ENCODE results near the gene DNAI4. TPM values are rescaled to one million over a fixed set of nuclear protein-coding genes. Genes with fewer than 3 reads are reported as not detected.

DNAI4 gene
- polyA plus RNA-seq, 1 donor (not counting 4 experiments of a cell fraction or from before 2014, with no cell fraction given), result 4.1 TPM

DNA sequence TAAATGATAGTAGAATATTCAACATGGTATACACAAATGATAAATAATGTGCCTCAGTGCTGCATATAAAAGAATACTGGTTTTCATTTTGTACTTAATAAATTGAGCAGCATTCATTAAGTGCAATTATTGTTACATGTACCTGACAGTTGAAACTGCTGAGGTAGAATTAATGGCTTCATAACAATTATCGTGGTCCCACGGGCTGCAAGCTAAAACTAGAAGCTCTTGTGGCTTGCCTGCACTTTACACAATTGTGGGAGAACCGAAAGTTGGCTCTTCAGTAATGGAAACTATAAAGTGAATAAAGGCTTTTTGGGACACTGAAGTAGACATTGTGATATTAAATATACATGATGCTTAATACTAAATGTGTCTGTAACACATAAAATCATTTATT is 146.8 kb downstream of the DNAI4 start:
- FAIRE-seq, result no peak
- Histone ChIP-seq H3K27me3 (ENCODE audit: control insufficient read depth, extremely low read depth, insufficient read depth, low read length) (peaks cover 3% of the 10 kb centered on the region), H3K79me2 (ENCODE audit: control insufficient read depth, insufficient read depth, low read length) (no peaks in the 10 kb centered on the region), H2AFZ (ENCODE audit: control insufficient read depth, low read length) (no peak overlapping the region), H4K20me1 (ENCODE audit: control insufficient read depth, extremely low read depth, insufficient read depth, low read length) (no peaks in the 10 kb centered on the region), H3K9ac (ENCODE audit: control insufficient read depth, extremely low read depth, insufficient read depth, low read length) (no peak overlapping the region), H3K9me3 (ENCODE audit: control insufficient read depth, low read depth, low read length) (no peaks in the 10 kb centered on the region), H3K27ac (ENCODE audit: control insufficient read depth, insufficient read depth, low read length) (no peak overlapping the region), H3K4me2 (ENCODE audit: control insufficient read depth, extremely low read depth, insufficient read depth, low read depth, low read length) (no peak overlapping the region), H3K4me1 (ENCODE audit: control insufficient read depth, extremely low read depth, insufficient read depth, low read length) (no peaks in the 10 kb centered on the region), H3K9me1 (ENCODE audit: control insufficient read depth, extremely low read depth, insufficient read depth, low read length) (no peaks in the 10 kb centered on the region), H3K36me3 (ENCODE audit: control insufficient read depth in 2 of 2, extremely low read depth in 1 of 2, insufficient read depth in 2 of 2, low read length in 2 of 2) (no peaks in the 10 kb centered on the region), H3K4me3 (ENCODE audit: control insufficient read depth in 2 of 3, extremely low read depth in 1 of 3, insufficient read depth in 2 of 3, low read depth in 1 of 3, low read length in 3 of 3) (no peak overlapping the region)
- DNase-seq (ENCODE audit: low read depth, low spot score), result no peak
- no peak for TF ChIP-seq EZH2 (IDR thresholded peaks at IDR 0.05; ENCODE audit: low read length)
- TF ChIP-seq, protein P1, sequence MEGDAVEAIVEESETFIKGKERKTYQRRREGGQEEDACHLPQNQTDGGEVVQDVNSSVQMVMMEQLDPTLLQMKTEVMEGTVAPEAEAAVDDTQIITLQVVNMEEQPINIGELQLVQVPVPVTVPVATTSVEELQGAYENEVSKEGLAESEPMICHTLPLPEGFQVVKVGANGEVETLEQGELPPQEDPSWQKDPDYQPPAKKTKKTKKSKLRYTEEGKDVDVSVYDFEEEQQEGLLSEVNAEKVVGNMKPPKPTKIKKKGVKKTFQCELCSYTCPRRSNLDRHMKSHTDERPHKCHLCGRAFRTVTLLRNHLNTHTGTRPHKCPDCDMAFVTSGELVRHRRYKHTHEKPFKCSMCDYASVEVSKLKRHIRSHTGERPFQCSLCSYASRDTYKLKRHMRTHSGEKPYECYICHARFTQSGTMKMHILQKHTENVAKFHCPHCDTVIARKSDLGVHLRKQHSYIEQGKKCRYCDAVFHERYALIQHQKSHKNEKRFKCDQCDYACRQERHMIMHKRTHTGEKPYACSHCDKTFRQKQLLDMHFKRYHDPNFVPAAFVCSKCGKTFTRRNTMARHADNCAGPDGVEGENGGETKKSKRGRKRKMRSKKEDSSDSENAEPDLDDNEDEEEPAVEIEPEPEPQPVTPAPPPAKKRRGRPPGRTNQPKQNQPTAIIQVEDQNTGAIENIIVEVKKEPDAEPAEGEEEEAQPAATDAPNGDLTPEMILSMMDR (optimal IDR thresholded peaks at IDR 0.05 in 1 of 3, IDR thresholded peaks at IDR 0.05 in 1 of 3, conservative IDR thresholded peaks at IDR 0.05 in 1 of 3; ENCODE audit: extremely low read depth in 1 of 3, insufficient read depth in 2 of 3, low read length in 3 of 3), result no peak
- dilution Hi-C loops (cut with MboI; ENCODE audit: extremely low pct_ligation_motif_present, low sequenced_read_pairs), result no loop called here

DNA sequence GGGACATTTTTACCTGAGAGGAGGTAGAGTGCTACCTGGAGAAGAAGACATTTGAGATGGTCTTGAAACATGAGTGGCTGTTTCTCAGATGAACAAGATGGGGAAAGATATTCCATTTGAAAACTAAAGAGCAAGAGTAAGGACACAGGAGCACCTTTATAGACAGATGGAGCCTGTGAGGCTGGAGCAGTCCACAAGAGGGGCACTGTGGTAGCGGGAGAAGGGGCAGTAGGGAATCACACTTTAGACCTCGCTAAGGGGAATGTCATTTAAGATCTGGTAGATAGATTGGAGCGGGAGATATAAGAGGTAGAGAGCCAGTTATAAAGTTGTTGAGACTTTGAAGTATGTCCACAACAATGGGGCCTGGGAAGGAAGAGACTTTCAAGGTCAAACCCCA is 149.0 kb downstream of the DNAI4 start:
- no peak overlapping the region for H3K9ac ChIP-seq (ENCODE audit: control insufficient read depth, extremely low read depth, insufficient read depth, low read length)
- H3K27ac ChIP-seq (ENCODE audit: control insufficient read depth, insufficient read depth, low read length), result no peak overlapping the region
- H3K4me2 ChIP-seq (ENCODE audit: control insufficient read depth, extremely low read depth, insufficient read depth, low read depth, low read length), result no peak overlapping the region
- H2AFZ ChIP-seq (ENCODE audit: control insufficient read depth, low read length), result no peak overlapping the region
- DNase-seq (ENCODE audit: low read depth, low spot score), result no peak
- no peaks in the 10 kb centered on the region for H3K9me1 ChIP-seq (ENCODE audit: control insufficient read depth, extremely low read depth, insufficient read depth, low read length)
- dilution Hi-C loops (cut with MboI; ENCODE audit: extremely low pct_ligation_motif_present, low sequenced_read_pairs), result no loop called here
- no peaks in the 10 kb centered on the region for H3K4me1 ChIP-seq (ENCODE audit: control insufficient read depth, extremely low read depth, insufficient read depth, low read length)
- H3K79me2 ChIP-seq (ENCODE audit: control insufficient read depth, insufficient read depth, low read length), result no peaks in the 10 kb centered on the region
- peaks cover 3% of the 10 kb centered on the region for H3K27me3 ChIP-seq (ENCODE audit: control insufficient read depth, extremely low read depth, insufficient read depth, low read length)
- H3K36me3 ChIP-seq (ENCODE audit: control insufficient read depth in 2 of 2, extremely low read depth in 1 of 2, insufficient read depth in 2 of 2, low read length in 2 of 2), result no peaks in the 10 kb centered on the region
- no peak for FAIRE-seq
- H3K4me3 ChIP-seq (ENCODE audit: control insufficient read depth in 2 of 3, extremely low read depth in 1 of 3, insufficient read depth in 2 of 3, low read depth in 1 of 3, low read length in 3 of 3), result no peak overlapping the region
- TF ChIP-seq, protein P1 (optimal IDR thresholded peaks at IDR 0.05 in 1 of 3, IDR thresholded peaks at IDR 0.05 in 1 of 3, conservative IDR thresholded peaks at IDR 0.05 in 1 of 3; ENCODE audit: extremely low read depth in 1 of 3, insufficient read depth in 2 of 3, low read length in 3 of 3), result no peak
- no peak for TF ChIP-seq EZH2 (IDR thresholded peaks at IDR 0.05; ENCODE audit: low read length)
- no peaks in the 10 kb centered on the region for H3K9me3 ChIP-seq (ENCODE audit: control insufficient read depth, low read depth, low read length)
- no peaks in the 10 kb centered on the region for H4K20me1 ChIP-seq (ENCODE audit: control insufficient read depth, extremely low read depth, insufficient read depth, low read length)
